ENCODE data around the gene SEC11A. TPM values are rescaled to one million over a fixed set of nuclear protein-coding genes. Genes with fewer than 3 reads are reported as not detected.

Gene SEC11A
- total and polyA plus RNA-seq, 8 donors = 159 to 279 (median 253) TPM

GRCh38 chr15:84721371-84721770 is 5.4 kb upstream of the SEC11A start:
- no peaks in the 10 kb centered on the region for H3K36me3 ChIP-seq
- DNase-seq = no peak
- H3K9me3 ChIP-seq = no peaks in the 10 kb centered on the region
- H3K4me3 ChIP-seq = no peak overlapping the region
- no peaks in the 10 kb centered on the region for H3K27me3 ChIP-seq
- peaks cover 0 to 61% of the 10 kb centered on the region in 2 donors for H3K4me1 ChIP-seq
- peak overlapping the region in 1 of 2 donors; percentile 71 for H3K27ac ChIP-seq
- no peak for TF ChIP-seq CTCF (IDR thresholded peaks at IDR 0.05)
- ATAC-seq = no peak
- intact Hi-C loops (cut with DNase I) = no loop called here

- TF ChIP-seq CTCF (IDR thresholded peaks at IDR 0.05) = no peak
- Histone ChIP-seq H3K27ac (peak overlapping the region; percentile 92 to 96), H3K36me3 (peaks cover 0 to 22% of the 10 kb centered on the region in 2 donors), H3K27me3 (no peaks in the 10 kb centered on the region), H3K4me1 (peaks cover 7 to 58% of the 10 kb centered on the region in 2 donors), H3K4me3 (peak overlapping the region; percentile 71 to 89), H3K9me3 (no peaks in the 10 kb centered on the region)
- intact Hi-C loops (cut with DNase I) = no loop called here
- ATAC-seq (peak; percentile 14), DNase-seq (peak in 3 of 4 donors; percentile 19 to 71 (median 45))
These were observed 401 bp downstream of the SEC11A start for GRCh38 chr15:84715441-84716035.

- intact Hi-C loops (cut with DNase I) = no loop called here
- ATAC-seq = no peak
These were observed 1.1 kb downstream of the SEC11A start for GRCh38 chr15:84714821-84715220.

GRCh38 chr15:84714372-84714771 is 1.6 kb downstream of the SEC11A start:
- DNase-seq (no peak), ATAC-seq (no peak)
- Histone ChIP-seq H3K36me3 (peaks cover 0 to 33% of the 10 kb centered on the region in 2 donors), H3K9me3 (no peaks in the 10 kb centered on the region), H3K4me3 (peak overlapping the region in 1 of 2 donors; percentile 89), H3K4me1 (peaks cover 7 to 49% of the 10 kb centered on the region in 2 donors), H3K27me3 (no peaks in the 10 kb centered on the region), H3K27ac (no peak overlapping the region)
- no peak for TF ChIP-seq CTCF (IDR thresholded peaks at IDR 0.05)
- intact Hi-C loops (cut with DNase I) = no loop called here

More at GRCh38 chr15:84714821-84715220, 1.1 kb downstream of the SEC11A start:
- TF ChIP-seq CTCF (IDR thresholded peaks at IDR 0.05) = no peak
- H3K9me3 ChIP-seq = no peaks in the 10 kb centered on the region
- H3K4me3 ChIP-seq = peak overlapping the region; percentile 71 to 89
- peak overlapping the region; percentile 92 to 96 for H3K27ac ChIP-seq
- H3K27me3 ChIP-seq = no peaks in the 10 kb centered on the region
- H3K36me3 ChIP-seq = peaks cover 0 to 29% of the 10 kb centered on the region in 2 donors
- DNase-seq = no peak
- peaks cover 7 to 51% of the 10 kb centered on the region in 2 donors for H3K4me1 ChIP-seq

- Histone ChIP-seq H3K27me3 (no peaks in the 10 kb centered on the region), H3K36me3 (peaks cover 0 to 8% of the 10 kb centered on the region in 2 donors), H3K4me1 (peaks cover 0 to 49% of the 10 kb centered on the region in 2 donors), H3K27ac (peak overlapping the region in 1 of 2 donors; percentile 45), H3K4me3 (no peak overlapping the region), H3K9me3 (no peaks in the 10 kb centered on the region)
- intact Hi-C loops (cut with DNase I) = no loop called here
- DNase-seq = no peak
- no peak for ATAC-seq
- no peak for TF ChIP-seq CTCF (IDR thresholded peaks at IDR 0.05)
These were observed 12.1 kb downstream of the SEC11A start for GRCh38 chr15:84703808-84704207.

Measured in left lung (tissue), 10 donors.